GM12873 (cell line): ENCODE results near the gene ISCU.

Experiments
- TF ChIP-seq, protein P1 (sequence below): IDR thresholded peaks from 2 replicates; pipeline ENCODE4 v1.5.1; 2012; ENCODE audit warnings: low read depth, mild to moderate bottlenecking, moderate library complexity, low read length, control low read depth; ENCODE audit not compliant: insufficient read depth; ENCODE audit errors: missing control alignments

The ISCU gene

DNA sequence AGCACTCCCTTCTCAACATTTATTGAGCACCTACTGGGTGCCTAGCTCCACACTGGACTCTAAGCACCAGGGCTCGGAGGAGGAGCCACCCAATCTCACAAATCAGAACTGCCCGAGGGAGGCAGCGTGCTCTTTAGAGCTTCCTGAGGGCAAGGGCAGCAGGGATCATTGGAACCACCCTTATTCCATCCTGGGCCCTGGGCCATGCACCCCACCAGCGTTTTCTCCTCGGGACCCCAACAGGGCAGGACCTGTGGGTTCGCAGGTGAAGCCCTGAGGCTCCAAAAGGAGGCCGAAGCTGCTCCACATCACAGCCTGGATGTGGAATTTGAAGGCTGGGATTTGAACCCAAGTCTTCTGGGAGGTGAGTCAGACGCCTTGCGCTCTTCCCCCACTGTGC lies 20.1 kb downstream of the ISCU start:
- TF ChIP-seq, protein P1, sequence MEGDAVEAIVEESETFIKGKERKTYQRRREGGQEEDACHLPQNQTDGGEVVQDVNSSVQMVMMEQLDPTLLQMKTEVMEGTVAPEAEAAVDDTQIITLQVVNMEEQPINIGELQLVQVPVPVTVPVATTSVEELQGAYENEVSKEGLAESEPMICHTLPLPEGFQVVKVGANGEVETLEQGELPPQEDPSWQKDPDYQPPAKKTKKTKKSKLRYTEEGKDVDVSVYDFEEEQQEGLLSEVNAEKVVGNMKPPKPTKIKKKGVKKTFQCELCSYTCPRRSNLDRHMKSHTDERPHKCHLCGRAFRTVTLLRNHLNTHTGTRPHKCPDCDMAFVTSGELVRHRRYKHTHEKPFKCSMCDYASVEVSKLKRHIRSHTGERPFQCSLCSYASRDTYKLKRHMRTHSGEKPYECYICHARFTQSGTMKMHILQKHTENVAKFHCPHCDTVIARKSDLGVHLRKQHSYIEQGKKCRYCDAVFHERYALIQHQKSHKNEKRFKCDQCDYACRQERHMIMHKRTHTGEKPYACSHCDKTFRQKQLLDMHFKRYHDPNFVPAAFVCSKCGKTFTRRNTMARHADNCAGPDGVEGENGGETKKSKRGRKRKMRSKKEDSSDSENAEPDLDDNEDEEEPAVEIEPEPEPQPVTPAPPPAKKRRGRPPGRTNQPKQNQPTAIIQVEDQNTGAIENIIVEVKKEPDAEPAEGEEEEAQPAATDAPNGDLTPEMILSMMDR = no peak

DNA sequence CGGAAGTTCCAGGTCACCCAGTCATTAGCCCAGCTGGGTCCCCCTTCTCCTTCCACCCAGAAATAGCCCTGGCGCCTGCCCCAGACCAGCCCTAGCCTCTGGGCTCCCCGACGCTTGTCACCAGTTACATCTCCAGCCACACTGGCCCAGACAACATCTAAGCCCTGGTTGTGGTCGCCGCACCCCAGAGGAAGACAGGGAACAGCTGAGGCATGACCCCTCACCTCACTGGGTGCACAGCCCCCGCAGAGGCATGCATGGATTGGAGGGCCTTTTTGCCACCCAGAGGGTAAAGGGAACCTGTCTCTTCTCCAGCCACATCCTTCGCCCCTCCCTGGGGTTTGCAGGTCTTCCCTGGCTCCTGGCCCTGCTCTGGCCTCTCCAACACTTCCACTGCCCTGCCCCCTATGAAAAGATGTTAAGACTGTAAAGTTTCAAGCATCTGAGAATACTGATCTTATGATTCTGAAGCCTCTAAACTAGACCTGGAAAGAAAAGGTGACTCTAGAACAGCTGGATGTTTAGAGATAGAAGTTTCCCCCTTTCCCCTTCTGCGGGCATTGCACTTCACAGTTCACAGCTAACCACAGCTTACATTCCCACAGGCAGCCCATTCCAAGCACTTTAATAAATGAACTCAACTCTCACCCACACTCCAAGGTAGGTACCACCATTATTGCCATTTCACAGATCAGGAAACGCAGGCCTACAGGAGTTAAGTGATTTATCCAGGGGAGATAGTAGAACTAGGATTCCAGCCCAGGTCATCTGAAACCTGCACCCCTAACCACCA lies 20.8 kb downstream of the ISCU start:
- TF ChIP-seq, protein P1 = no peak

GRCh38 chr12:108583991-108584390 lies 21.6 kb downstream of the ISCU start:
- TF ChIP-seq, protein P1 = no peak

GRCh38 chr12:108584456-108585065 lies 22.2 kb downstream of the ISCU start:
- TF ChIP-seq, protein P1 = no peak

DNA sequence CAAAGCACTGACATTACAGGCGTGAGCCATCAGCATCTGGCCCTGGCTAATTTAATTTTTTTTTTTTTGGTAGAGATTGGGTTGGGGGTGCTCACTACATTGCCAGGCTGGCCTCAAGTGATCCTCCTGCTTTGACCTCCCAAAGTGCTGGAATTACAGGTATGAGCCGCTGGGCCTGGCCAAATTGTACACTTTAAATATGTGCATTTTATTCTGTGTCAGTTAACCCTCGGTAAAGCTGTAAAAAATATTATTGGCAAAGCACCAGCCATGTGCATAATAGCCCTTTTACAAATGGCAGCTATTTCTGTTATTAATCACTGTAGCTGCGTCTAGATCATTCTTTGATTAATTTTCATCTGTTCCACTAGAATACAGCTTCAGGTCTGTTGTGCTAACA lies 23.5 kb downstream of the ISCU start:
- TF ChIP-seq, protein P1 = no peak

DNA sequence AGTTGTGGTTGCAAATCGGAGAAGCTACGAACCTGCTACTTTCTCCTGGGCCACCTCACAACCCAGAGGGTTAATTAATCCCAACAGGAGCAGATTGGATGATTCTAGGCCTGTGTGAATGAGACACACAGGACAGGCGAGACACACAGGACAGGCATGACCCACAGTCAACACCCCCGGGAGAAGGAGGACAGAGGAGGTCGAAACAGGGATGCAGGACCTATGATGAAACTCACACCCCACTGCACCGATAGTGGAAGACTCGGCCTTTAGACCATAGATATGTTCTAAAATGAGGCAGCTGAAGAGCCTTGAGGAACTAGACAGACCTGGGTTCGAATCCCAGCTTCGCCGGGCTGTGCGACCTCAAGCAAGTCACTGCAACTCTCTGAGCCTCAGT lies 23.9 kb downstream of the ISCU start:
- TF ChIP-seq, protein P1 = no peak

DNA sequence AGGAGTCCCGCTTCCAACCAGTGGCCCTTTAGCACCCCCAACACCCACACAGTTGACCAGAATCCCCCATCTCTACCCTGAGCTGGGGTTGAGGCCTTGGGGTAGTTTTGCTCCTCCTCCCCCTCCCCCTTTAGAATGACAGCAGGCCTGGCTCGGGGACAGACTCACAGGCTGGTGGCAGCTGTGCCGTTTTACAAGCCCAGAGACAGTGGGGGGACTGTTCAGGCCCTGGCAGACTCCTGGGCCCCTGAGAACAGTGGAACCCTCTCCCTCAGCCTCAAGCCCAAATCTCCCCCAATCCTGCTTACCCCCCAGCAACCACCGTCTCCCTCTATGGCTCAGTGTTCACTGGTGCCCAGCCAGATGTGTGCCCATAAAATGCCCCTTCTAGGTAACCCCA lies 25.4 kb downstream of the ISCU start:
- TF ChIP-seq, protein P1 = no peak
